Upper lobe of left lung (tissue), 4 donors: Measurements from ENCODE around the gene XIRP2.

ENCODE experiments used
- POLR2A ChIP-seq, 4 donors: fragments of 450-650 bp; IDR thresholded peaks; one replicate each; pipeline ENCODE4 v1.5.1; 2016 to 2017; ENCODE audit warnings: antibody characterized with exemption in 4 of 4, mild to moderate bottlenecking in 2 of 4
- POLR2AphosphoS5 ChIP-seq, 2 donors: sonication (generic); formaldehyde crosslinking; IDR thresholded peaks; one replicate each; pipeline ENCODE4 v1.5.1; 2017; ENCODE audit warnings: antibody characterized with exemption in 2 of 2

DNA sequence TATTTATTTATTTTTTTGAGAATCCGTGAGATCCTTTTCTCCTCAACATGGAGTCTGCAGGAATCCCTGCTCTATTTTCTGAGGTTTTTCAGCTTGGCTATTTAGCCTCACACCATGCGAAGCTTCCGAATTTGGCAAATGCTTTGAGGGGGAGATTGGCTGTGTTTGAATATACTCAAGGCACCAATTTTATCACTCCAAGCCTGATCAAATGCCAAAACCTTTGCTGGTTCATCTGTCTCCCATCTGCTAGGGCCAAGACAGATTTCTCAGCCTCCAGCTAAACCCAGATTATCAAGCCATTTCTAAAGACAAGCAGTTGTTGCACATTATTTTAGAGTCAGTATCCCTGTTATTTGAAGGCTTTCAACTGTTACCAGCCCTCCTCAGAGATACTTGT lies 295.7 kb downstream of the XIRP2 start:
- TF ChIP-seq POLR2AphosphoS5 (IDR thresholded peaks at IDR 0.05) (no peak), POLR2A (IDR thresholded peaks at IDR 0.05) (no peak)
